HepG2 (cell line): ENCODE measurements around the gene VAV2. TPM values are rescaled to one million over a fixed set of nuclear protein-coding genes. Genes with fewer than 3 reads are reported as not detected.

Source experiments
- FLYWCH1 ChIP-seq: sonication (generic); formaldehyde crosslinking; IDR thresholded peaks from 2 replicates; pipeline ENCODE4 v1.8.1; 2023; ENCODE audit warnings: mild to moderate bottlenecking, missing genetic modification reagents
- KDM3A ChIP-seq: IDR thresholded peaks from 2 replicates; pipeline ENCODE4 v1.6.1; 2018; ENCODE audit warnings: low read depth, missing compliant biosample characterization
- LBX2 ChIP-seq: sonication (generic); formaldehyde crosslinking; IDR thresholded peaks from 2 replicates; pipeline ENCODE4 v1.5.0; 2020; ENCODE audit warnings: missing genetic modification reagents, mild to moderate bottlenecking, borderline replicate concordance
- LCORL ChIP-seq, 2 experiments: fragments of 450-650 bp in 1 of 2; sonication (generic) in 1 of 2; formaldehyde crosslinking in 1 of 2; IDR thresholded peaks; 2 replicates each; pipeline versions ENCODE4 v1.5.0 to v1.6.1; 2017 to 2020; ENCODE audit warnings: antibody characterized with exemption in 1 of 2, missing genetic modification reagents in 1 of 2
- MTF1 ChIP-seq: sonication (generic); formaldehyde crosslinking; IDR thresholded peaks from 2 replicates; pipeline ENCODE4 v1.5.0; 2020; ENCODE audit warnings: missing genetic modification reagents
- TERF1 ChIP-seq: sonication (generic); formaldehyde crosslinking; IDR thresholded peaks from 2 replicates; pipeline ENCODE4 v1.8.0; 2022; ENCODE audit warnings: mild to moderate bottlenecking, missing genetic modification reagents, moderate library complexity
- THYN1 ChIP-seq: sonication (generic); formaldehyde crosslinking; IDR thresholded peaks from 2 replicates; pipeline ENCODE4 v1.8.1; 2023; ENCODE audit warnings: low read depth, mild to moderate bottlenecking, moderate library complexity, missing genetic modification reagents, borderline replicate concordance
- TSC22D2 ChIP-seq: sonication (generic); formaldehyde crosslinking; IDR thresholded peaks from 2 replicates; pipeline ENCODE4 v1.5.1; 2020; ENCODE audit warnings: missing genetic modification reagents, mild to moderate bottlenecking, borderline replicate concordance
- ZBTB39 ChIP-seq: sonication (generic); formaldehyde crosslinking; IDR thresholded peaks from 2 replicates; pipeline ENCODE4 v1.5.0; 2020; ENCODE audit warnings: missing genetic modification reagents
- ZNF646 ChIP-seq: sonication (generic); formaldehyde crosslinking; IDR thresholded peaks from 2 replicates; pipeline ENCODE4 v1.9.0; 2021; ENCODE audit warnings: mild to moderate bottlenecking, missing genetic modification reagents
- ZNF788 ChIP-seq: sonication (generic); formaldehyde crosslinking; IDR thresholded peaks from 2 replicates; pipeline ENCODE4 v1.5.0; 2020; ENCODE audit warnings: mild to moderate bottlenecking, missing genetic modification reagents, borderline replicate concordance
- ZNF883 ChIP-seq: sonication (generic); formaldehyde crosslinking; IDR thresholded peaks from 2 replicates; pipeline ENCODE4 v1.5.1; 2020; ENCODE audit warnings: mild to moderate bottlenecking, missing genetic modification reagents; ENCODE audit errors: not compliant biosample characterization
- ZXDC ChIP-seq: sonication (generic); formaldehyde crosslinking; IDR thresholded peaks from 2 replicates; pipeline ENCODE4 v1.5.0; 2020; ENCODE audit warnings: mild to moderate bottlenecking, missing genetic modification reagents
- polyA plus RNA-seq, 8 experiments: library from polyadenylated mRNA; depleted of rRNA in 3 of 8; stranded (reverse) in 7 of 8; unstranded in 1 of 8; fragments of >200 nt; fragmentation: Illumina TruSeq in 4 of 8; extraction: Trizol in 4 of 8; gene quantifications; 2 replicates each; pipeline versions ENCODE4 v1.2.1 to v1.2.3, GENCODE V29; 2011 to 2016; ENCODE audit warnings: low read depth in 4 of 8, missing spikeins in 1 of 8, mixed read lengths in 1 of 8; ENCODE audit not compliant: insufficient read depth in 1 of 8
- total RNA-seq, 5 experiments: library from RNA; depleted of rRNA; stranded (reverse); fragments of >200 nt; fragmentation: Illumina TruSeq; extraction: Trizol; gene quantifications; 2 replicates each; pipeline ENCODE4 v1.2.3, GENCODE V29; 2016; ENCODE audit warnings: low read depth in 1 of 5

The VAV2 gene
- total and polyA plus RNA-seq, 2 of the 13 experiments (the other 11 are each of a cell fraction or from before 2014, with no cell fraction given), result 22.5 to 22.9 TPM

GRCh38 chr9:133971121-133971951 lies 20.8 kb downstream of the VAV2 start (continued):
- TF ChIP-seq TERF1 (no peak), ZNF883 (peak; percentile 28), ZBTB39 (CRISPR knock-in tag) (no peak), LCORL (IDR thresholded peaks at IDR 0.05) (no peak), LCORL (CRISPR knock-in tag; IDR thresholded peaks at IDR 0.05) (peak; percentile 68; the same call in 1 of the 2 replicates), FLYWCH1 (no peak), MTF1 (CRISPR knock-in tag) (no peak), ZNF788 (no peak), LBX2 (CRISPR knock-in tag) (no peak), TSC22D2 (CRISPR knock-in tag) (no peak), KDM3A (no peak), THYN1 (CRISPR knock-in tag) (no peak), ZXDC (no peak), ZNF646 (CRISPR knock-in tag) (no peak)
